HG03571 (cell line): ENCODE data around the gene TTLL6.
"Not testable (repeated sequence)": the region's sequence is repeated elsewhere in the genome, so short reads cannot be mapped to it uniquely, and the experiment has no call there.

Experiments
- ATAC-seq: cut with Tn5 transposase; IDR thresholded peaks from one replicate; pipeline ENCODE4 v1.9.1; 2021; ENCODE audit not compliant: unreplicated experiment

Gene TTLL6

DNA sequence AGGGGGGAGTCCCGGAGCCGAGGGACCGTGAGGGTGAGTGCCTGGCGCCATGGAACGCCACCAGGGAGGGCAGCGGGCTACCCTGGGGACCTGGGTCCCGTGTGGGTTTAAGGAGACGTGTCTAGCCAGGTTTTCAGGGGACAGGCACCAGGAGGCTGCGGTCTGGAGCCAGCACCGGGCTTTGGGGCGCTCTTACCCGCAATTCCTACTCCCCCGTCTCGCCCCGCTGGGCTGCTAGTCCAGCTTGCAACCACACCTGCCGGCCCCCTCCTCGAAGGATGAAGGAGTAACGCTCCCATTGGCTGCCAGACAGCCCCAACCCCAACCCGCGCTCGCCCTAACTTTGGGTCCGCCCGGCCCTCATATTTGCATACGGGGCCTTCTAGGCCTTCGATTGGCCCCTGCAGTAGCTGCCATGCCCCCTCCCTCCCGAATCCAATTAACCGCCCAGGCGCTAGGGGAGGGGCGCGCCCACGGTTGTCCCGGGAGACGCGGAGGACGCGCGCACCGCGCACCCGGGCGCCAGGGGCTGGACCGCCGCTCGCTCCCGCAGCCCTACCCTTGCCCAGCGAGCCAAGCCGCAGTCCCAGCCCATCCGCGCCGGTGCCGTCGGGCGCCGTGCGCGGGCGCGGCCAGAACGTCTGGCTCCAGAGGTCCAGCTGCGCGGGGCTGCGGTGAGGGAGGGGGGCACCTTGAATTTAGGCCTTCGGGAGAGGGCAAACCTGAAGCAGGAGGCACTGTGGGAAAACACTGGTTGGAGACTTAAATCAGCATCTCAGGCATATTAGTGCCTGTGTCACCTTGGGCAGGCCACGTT lies at the start of gene TTLL6:
TTLL6 (minus strand) TSS at position 456 of the 817 bp plus-strand sequence; CDS start at position 299, 157 bp downstream.
- no peak for ATAC-seq

DNA sequence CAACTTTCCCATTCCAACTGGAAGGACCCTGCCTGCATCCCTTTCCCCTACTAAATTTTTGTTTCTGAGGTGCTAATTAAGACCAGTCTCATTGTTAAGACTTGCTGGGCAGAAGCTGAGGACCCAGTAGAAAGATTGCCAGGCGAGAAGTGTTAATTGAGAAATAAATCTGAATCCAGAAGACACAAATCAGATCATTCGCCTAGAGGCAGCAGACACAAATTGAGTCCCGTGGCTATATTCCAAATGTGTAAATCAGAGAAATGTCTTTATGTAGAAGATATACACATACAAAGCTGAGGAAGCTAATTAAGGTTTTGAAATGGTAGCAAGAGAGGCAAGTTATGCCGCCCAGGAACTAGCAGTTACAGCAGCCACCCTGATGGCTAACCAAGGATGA lies 43.4 kb upstream of the TTLL6 start:
- no peak for ATAC-seq

DNA sequence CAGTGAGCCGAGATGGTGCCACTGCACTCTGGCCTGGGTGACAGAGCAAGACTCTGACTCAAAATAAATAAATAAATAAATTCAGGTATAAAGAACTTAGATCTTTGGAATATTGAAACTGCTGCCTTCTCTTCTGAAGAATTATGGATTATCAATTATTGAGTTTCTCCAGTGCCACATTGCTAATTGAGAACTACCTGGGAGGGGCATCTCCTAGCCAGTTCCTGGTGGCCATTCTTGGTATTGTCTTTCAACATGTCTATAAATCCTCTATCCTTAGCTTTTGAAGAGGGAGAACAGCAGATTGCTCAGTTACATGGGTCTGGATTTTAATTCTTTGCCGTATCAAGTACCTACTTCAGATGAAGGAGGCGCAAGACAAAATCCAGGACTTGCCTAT lies 43.0 kb upstream of the TTLL6 start:
- no peak for ATAC-seq

DNA sequence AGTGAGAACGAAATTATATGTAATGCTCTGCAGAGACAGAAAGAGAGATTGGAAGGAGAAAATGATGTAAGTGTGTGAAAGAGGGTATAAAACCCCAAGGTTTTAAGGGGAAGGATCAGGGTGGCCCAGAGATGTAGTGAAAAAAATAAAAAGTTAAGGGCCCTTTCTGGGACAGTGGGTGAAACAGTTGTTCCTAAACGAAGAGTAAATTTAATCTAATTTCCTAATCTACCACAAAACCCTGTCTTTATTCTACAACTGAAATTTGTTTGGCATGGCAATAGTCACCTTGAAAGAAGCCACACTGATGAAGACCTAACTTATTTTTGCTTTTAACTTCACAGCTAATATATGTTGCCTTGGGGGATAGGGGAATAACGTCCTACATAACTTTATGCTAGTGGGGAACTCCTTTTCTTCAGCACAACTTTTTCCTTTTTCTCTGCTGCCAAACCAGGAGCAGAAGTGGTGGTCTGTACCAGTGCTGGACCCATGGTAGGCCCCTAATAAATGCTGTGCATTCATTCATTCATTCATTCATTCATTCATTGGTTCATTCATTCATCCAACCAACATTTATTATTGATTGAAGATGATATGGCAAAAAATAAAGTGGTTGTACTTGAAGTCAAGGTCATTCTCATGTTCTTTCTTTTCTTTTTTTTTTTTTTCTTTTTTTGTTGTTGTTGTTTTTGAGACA lies 39.2 kb upstream of the TTLL6 start:
- ATAC-seq, result no peak

DNA sequence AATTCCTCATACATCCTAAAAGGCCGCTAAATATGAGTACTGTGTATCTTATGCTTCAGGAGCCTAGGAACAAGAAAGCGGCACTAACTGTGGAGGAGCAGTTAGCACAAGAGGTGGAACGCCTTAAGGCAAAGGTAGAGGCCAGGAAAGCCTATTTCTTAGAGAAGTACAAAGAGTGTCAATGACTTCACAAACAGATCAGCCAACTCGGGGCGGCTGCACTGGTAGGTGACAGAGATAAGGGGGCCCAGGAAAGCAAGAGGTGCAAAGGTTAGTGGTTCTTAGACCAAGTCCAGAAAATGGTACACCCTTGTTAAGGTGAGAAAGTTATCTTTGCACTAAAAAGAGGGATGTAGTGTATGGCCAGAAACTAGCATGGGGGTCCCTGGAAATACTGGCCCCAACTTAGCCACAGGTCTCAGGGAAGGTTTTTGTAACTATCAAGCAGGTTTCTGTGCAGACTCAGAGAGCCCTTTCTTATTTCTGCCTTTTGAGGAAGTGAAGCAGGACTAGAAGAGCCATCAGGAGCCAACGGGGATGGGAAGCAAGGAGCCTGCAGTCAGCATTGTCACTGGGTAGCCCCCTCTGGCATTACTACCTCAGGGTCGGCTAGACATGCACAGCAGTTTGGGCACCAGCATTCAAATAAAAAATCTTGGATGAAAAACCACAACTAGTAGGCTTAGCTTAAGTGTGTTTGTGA lies 37.9 kb upstream of the TTLL6 start:
- ATAC-seq, result no peak

DNA sequence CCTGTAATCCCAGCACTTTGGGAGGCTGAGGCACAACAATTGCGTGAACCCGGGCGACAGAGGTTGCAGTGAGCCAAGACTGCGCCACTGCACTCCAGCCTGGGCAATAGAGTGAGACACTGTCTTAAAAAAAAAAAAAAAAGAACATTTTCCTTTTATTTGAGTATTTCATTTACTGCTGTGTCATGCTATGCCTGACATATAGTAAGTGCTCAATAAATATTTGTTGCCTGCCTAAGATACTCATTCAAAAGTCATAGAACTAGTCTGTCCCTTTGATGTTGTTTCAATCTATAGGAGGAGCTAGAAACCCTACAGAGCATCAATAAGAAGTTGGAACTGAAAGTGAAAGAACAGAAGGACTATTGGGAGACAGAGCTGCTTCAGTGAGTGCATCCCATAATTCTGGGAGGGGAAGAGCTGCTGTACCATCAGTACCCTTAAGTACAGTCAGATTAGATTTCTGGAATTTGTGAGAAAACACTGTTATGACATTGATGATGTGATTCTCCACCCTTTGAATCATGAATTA lies 33.8 kb upstream of the TTLL6 start:
- ATAC-seq, result no peak

DNA sequence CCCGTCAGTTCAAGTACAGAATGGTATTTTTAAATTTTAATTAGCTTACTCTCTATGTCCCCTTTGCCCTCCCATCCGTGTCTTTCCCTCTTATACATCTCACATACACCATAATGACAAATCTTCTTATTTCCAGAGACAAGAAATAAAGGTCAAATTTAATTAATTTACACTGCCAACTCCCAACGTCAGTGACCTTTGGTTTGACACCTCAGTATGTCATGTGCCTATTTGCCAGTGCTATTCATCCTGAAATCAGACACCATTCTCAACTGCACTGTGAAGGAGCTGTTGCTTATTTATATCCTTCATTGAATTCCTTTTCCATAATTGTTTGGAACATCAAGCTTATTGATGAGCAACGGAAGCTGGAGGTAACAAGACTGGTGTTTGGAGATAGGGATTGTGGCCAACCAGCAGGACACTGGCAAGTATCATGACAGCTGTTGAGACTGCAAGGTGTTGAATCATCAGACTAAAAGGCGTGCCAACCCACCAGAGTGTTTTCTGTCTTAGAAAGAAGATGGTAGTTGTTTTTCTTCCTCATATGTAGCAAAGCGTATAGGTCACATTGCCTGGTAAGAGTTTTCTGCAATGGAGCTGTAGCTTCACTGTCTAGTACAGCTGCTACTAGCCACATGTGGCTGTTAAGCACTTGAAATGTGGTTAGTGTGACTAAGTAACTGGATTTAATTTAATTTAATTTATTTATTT lies 26.3 kb upstream of the TTLL6 start:
- no peak for ATAC-seq

DNA sequence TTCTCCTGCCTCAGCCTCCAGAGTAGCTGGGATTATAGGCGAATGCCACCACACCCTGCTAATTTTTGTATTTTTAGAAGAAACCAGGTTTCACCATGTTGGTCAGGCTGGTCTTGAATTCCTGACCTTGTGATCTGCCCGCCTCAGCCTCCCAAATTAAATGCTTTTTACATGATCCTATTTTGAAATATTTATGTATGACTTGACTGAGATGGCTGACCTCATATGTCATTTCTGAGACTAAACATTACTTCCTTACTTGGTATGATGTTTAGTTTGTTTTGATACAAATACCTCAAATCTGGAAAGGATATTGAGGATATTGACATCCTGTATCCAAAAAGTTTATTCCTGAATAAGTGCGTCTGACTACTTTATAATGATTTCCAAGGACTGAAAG lies 25.7 kb upstream of the TTLL6 start:
- ATAC-seq, result no peak

DNA sequence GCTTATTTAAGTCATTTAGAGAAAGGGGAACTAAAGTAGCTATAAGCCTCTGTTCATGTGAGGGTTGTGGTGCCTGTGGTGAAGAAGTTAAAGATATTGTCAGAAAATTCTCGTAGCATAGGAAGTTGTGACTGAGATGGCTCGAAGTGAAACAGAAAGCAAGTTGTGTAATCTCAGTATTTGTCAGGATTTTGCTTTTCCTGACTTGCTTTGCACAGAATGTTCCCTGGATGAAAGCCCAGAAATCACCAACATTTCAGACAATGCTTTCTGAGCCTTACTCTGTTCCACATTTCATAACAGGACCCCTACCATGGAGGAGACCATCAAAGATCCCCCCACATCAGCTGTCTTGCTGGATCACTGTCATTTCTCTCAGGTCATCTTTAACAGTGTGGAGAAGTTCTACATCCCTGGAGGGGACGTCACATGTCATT lies 24.4 kb upstream of the TTLL6 start:
- ATAC-seq, result peak; percentile 79

DNA sequence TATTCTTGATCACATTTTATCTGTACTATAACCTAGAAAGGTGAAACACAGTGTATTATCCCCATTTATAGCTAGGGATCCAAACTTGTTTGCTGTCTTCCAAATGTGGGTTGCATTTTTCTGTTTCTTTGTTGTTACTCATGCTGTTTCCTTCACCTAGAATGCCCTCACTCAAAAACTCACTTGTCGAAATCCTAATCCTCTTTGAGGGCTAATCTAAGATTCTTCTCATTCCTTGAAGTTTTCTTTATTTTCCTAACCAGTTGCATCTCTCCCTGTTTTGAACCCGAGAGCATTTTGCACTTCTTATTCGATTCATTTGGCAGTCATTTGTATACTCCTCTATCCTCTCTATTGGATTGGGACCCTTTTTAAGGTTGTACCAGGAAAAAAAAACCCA lies 23.4 kb upstream of the TTLL6 start:
- no peak for ATAC-seq

DNA sequence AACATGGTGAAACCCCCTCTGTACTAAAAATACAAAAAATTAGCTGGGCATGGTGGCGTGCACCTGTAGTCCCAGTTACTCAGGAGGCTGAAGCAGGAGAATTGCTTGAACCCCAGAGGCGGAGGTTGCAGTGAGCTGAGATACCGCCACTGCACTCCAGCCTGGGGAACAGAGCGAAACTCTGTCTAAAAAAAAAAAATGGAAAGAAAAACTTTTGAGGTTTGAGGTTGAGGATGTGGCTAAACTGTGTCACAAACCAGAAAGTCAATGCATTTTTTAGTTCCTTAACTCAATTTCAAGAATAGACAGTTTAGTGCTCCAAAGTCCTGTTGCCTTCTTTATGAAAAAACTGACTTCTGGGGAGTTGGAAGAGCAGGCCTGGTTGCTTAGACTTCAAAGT lies 20.4 kb upstream of the TTLL6 start:
- ATAC-seq, result not testable (repeated sequence)

DNA sequence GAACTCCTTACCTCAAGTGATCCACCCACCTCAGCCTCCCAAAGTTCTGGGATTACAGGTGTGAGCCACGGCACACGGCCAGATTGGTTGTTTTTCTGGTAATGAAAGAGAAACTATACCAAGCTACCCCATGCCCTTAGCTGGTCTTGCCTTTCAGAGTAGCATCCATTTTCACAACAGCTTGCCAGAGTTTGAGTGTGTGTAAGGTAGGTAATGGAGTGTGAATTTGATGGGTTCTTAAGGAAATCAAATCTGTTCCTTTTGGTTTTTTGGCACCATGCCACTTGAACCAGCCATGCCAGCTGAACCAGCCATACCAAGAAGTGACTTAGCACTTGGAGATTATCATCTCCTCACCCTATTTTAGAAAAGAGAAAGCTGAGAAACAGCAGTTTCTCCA lies 18.9 kb upstream of the TTLL6 start:
- ATAC-seq, result no peak

DNA sequence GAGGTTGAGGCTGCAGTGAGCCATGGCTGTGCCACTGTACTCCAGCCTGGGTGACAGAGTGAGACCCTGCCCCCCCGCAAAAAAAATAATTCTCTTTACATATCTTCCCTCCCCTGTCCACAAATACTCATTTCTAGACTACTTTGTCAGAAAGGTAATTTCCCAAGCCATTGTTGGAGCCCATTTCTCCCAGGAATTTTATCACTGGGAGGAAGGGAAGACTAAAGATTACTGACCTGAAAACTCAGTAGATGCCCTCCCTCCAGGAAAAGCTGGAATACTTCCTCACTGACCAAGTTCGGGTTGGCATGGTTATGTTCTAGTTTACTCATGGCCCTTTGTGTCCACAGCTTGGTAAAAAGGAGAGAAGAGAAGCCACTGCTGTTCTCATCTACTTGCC lies 17.9 kb upstream of the TTLL6 start:
- ATAC-seq, result no peak

DNA sequence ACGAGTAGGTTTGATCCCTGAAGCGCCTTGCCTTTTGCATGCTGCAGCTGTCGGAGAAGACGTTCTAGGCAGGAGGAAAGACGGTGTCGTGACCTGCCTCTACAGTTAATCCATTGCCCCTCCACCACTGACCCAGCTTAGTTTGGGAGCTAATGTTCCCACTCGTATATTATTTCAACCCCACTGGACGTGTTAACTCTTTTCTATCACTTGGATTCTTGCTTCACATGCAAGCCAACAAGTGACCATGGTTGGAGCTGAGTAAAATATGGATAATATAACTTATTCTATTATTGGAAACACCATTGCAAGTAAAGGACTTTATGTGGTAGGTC lies 14.5 kb upstream of the TTLL6 start:
- no peak for ATAC-seq

DNA sequence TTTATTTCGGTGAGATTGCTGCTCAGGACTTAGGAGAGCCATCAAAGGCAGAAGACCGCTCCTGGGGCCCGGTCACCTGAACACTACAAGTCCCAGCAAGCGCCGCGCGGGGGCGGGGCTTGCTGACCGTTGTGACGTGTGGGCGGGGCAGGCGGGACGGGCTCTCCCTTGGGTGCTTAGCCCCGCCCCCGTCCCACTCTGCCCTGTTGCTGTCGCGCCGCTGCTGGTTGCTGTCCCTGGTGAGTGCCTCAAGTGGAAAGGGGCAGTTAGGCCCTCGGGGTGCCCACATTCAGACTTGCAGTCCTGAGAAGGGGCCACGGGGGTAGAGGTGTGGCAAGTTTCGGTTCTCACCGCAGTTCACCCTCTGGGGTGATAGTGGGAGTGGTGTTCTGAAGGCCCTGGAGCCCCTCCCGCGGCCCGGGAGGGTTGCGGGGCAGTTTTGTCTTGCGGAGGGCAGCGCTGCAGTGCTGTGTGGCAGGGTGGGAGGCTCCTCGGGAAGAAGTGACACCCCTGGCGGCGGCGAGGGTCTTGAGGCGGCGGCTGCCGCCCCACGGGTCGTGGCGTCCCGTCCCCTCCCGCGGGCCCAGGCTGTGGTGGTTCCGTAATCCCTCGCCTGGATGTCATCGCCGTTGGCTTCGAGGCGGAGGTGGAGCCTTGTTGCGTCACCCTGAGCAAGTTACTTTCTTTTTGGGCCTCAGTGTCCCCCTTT lies 14.0 kb upstream of the TTLL6 start, which contains the start of gene CALCOCO2:
CALCOCO2 (plus strand) TSS at position 196 of the 709 bp plus-strand sequence. CDS start 10,673 bp downstream, outside the sequence.
- peak; percentile 65 for ATAC-seq

DNA sequence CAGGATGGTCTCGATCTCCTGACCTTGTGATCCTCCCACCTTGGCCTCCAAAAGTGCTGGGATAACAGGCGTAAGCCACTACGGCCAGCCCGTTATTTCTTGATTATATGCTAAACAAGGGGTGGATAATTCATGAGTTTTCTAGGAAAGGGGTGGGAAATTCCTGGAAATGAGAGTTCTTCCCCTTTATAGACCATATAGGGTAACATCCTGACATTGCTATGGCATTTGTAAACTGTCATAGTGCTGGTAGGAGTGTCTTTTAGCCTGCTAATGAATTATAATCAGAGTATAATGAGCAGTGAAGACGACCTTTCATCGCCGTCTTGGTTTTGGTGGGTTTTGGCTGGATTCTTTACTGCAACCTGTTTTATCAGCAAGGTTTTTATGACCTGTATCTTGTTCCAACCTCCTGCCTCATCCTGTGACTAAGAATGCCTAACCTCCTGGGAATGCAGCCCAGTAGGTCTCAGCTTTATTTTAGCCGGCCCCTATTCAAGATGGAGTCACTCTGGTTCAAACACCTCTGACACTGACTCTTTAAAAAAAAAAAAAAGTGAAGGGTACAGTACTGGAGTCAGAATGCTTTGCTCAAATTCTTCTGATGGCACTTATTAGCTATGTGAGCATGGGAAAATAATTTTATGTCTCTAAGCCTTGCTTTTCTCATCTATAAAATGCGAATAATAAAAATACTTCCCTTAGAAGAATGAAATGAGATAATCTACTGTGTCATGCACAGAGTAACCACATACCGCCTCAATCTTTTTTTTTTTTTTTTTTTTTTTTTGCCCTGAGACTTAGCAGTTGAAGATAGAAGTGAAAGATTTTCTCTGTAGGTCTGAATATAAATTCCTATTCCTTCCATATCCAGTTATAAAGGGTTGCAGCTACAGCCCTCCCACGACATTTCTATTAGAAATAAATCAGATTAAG lies 8.7 kb upstream of the TTLL6 start:
- no peak for ATAC-seq

DNA sequence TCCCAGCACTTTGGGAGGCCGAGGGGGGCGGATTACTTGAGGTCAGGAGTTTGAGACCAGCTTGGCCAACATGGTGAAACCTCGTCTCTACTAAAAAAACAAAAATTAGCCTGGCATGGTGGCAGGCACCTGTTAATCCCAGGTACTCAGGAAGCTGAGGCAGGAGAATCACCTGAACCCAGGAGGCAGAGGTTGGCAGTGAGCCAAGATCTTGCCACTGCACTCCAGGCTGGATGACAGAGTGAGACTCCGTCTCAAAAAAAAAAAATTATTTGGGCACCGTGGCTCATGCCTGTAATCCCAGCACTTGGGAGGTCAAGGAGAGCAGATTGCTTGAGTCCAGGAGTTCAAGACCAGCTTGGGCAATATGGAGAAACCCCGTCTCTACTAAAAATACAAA lies 3.9 kb upstream of the TTLL6 start:
- ATAC-seq, result not testable (repeated sequence)

DNA sequence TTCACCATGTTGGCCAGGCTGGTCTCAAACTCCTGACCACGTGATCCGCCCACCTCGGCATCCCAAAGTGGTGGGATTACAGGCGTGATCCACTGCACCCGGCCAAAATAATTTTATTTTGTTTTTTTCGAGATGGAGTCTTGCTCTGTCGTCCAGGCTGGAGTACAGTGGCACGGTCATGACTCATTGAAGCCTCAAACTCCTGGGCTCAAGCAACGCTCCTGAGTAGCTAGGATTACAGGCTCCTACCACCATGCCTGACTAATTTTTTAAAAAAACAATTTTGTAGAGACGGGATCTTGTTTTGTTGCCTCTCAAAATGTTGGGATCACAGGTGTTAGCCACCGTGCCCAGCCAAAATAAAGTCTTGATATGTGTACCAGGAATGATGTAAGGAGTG lies 2.4 kb upstream of the TTLL6 start:
- no peak for ATAC-seq

DNA sequence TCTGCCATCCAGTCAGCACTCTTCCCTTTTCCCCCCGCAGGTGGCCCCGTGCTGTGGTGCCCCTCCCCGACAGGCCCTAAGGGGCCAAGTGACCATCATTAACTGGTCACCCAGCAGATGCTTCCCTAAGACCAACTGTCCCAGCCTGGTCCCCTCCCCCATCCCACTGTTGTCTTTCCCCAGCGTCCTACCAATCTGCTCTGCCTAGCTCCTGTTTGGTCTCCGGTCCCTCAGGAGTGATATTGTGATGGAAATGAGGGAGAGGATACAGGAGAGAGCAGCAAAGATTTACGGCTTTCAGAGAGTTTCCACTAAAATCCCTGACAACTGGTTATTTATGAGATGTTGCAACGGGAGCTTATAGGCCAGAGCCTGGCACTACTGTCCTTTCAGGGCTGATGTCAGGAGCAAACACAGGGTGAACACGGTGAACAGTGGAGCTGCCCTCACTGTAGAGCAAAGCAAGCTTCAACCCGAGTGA lies 1.4 kb upstream of the TTLL6 start:
- ATAC-seq, result no peak
